BLaER1 (cell line): ENCODE measurements around the gene PDCL2.

Source experiments
- H3K27ac ChIP-seq: shearing (Covaris generic); formaldehyde crosslinking; 2 replicates; pipeline ENCODE4 v1.8.1; 2022
- H3K27me3 ChIP-seq: shearing (Covaris generic); formaldehyde crosslinking; 2 replicates; pipeline ENCODE4 v1.8.1; 2022
- H3K36me3 ChIP-seq: shearing (Covaris generic); formaldehyde crosslinking; 2 replicates; pipeline ENCODE4 v1.8.1; 2022
- H3K4me1 ChIP-seq: shearing (Covaris generic); formaldehyde crosslinking; 2 replicates; pipeline ENCODE4 v1.8.1; 2022
- H3K4me2 ChIP-seq: shearing (Covaris generic); formaldehyde crosslinking; 2 replicates; pipeline ENCODE4 v1.8.1; 2022
- H3K4me3 ChIP-seq: shearing (Covaris generic); formaldehyde crosslinking; 2 replicates; pipeline ENCODE4 v1.8.1; 2022
- H3K9ac ChIP-seq: shearing (Covaris generic); formaldehyde crosslinking; 2 replicates; pipeline ENCODE4 v1.8.1; 2022
- H3K9me3 ChIP-seq: shearing (Covaris generic); formaldehyde crosslinking; 2 replicates; pipeline ENCODE4 v1.8.1; 2022
- H4K20me1 ChIP-seq: shearing (Covaris generic); formaldehyde crosslinking; 2 replicates; pipeline ENCODE4 v1.8.1; 2022
- Cebpa-rat ChIP-seq: shearing (Covaris generic); IDR thresholded peaks from 2 replicates; pipeline ENCODE4 v1.8.1; 2022

Gene PDCL2

DNA sequence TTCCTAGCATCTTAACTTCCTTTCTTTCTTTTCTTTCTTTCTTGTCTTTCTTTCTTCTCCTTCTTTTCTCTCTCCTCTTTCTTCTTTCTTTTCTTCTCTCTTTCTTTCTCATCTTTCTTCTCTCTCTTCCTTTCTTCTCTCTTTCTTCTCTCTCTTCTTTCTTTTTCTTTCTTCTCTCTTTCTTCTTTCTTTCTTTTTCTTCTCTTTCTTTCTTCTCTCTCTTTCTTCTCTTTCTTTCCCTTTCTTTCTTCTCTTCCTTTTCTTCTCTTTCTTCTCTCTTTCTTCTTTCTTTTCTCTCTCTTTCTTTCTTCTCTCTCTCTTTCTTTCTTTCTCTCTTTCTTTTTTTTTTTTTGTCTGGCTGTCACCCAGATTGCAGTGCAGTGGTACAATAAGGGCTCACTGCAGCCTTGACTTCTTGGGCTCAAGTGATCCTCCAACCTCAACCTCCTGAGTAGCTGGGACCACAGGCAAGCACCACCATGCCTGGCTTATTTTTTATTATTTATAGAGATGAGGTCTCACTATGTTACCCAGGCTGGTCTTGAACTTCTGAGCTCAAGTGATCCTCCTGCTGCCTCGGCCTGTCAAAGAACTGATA, 26.6 kb upstream of the PDCL2 start:
- Histone ChIP-seq H3K4me2 (no peak overlapping the region), H3K36me3 (no peaks in the 10 kb centered on the region), H3K9me3 (no peaks in the 10 kb centered on the region; the same call in 1 of the 2 replicates), H3K27me3 (no peaks in the 10 kb centered on the region), H4K20me1 (no peaks in the 10 kb centered on the region), H3K9ac (no peak overlapping the region), H3K27ac (no peak overlapping the region), H3K4me3 (no peak overlapping the region), H3K4me1 (no peaks in the 10 kb centered on the region)
- TF ChIP-seq Cebpa-rat = no peak

DNA sequence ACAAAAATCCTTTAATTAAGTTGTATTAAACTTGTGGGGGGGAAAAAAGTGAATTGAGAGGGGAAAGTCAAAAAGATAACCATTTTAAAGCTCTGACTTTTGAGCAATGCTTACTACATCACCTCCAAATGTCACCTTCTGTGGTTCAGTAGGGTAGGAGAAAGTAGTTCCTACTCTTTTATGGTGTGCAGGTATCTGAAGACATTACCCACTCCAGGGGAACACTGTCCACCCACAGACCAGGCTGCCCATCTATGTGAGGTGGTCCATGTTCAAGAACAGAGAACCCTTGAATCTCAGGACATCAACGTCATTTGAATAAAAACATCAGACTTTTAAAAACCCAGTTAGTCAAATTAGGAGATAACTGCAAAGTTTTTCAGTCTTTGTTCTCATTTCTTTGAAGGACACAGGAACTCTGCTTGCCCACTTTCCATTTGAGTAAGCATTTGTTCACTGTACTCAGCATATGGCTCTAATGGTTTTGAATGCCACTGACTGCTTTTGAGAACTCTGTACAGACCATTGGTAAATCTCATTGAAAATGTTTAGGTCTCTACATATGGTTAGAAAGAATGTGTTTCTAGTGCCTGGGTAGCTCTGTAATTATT, 25.6 kb upstream of the PDCL2 start:
- Histone ChIP-seq H4K20me1 (no peaks in the 10 kb centered on the region), H3K9ac (no peak overlapping the region), H3K36me3 (no peaks in the 10 kb centered on the region), H3K4me1 (no peaks in the 10 kb centered on the region), H3K27me3 (no peaks in the 10 kb centered on the region), H3K4me3 (no peak overlapping the region), H3K9me3 (no peaks in the 10 kb centered on the region; the same call in 1 of the 2 replicates), H3K4me2 (no peak overlapping the region), H3K27ac (no peak overlapping the region)
- TF ChIP-seq Cebpa-rat = no peak

DNA sequence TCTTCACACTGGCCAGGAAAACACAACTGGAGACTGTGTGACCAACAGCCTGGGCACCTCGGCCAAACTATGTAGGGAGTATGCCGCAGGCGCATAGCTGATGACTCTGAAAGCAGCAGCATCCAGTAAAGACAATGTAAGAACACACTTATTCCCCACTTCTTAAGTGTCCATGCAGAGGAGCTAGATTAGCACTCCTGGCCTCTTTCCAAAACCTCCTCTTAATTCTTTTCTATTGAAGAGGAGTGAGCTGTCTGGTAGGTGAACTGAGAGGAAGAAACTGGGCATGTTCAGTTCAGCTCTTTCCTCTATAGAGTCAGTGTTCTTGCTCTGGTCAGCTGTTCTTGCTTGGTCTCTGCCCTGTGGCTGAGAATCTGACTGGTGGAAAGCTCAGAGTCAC, 23.0 kb upstream of the PDCL2 start:
- no peaks in the 10 kb centered on the region for H3K36me3 ChIP-seq
- H3K4me1 ChIP-seq = no peaks in the 10 kb centered on the region
- no peak for TF ChIP-seq Cebpa-rat
- no peak overlapping the region for H3K4me3 ChIP-seq
- no peaks in the 10 kb centered on the region for H4K20me1 ChIP-seq
- no peak overlapping the region for H3K27ac ChIP-seq
- H3K4me2 ChIP-seq = no peak overlapping the region
- no peaks in the 10 kb centered on the region; the same call in 1 of the 2 replicates for H3K9me3 ChIP-seq
- no peak overlapping the region for H3K9ac ChIP-seq
- no peaks in the 10 kb centered on the region for H3K27me3 ChIP-seq

DNA sequence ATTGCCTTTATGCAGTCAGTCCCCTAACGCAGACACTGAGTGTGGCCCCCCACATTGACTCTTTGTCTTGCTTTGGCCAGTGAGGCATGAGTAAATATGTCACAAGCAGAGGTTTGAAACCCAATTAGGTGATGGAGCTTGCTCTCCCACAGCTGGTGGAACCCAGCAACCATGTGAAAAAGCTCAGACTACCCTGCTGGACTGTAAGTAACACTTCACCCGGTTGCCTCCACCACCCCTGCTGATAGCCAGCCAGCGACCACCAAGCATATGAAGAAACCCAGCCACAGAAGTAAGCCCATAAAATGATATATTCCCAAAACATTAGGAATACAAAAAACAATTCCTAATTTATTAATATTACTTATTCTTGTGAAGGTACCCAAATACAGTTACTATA, 21.6 kb upstream of the PDCL2 start:
- Histone ChIP-seq H3K9ac (no peak overlapping the region), H3K9me3 (no peaks in the 10 kb centered on the region), H3K4me1 (no peaks in the 10 kb centered on the region), H3K36me3 (no peaks in the 10 kb centered on the region), H3K27ac (no peak overlapping the region), H3K27me3 (no peaks in the 10 kb centered on the region), H3K4me3 (no peak overlapping the region), H4K20me1 (no peaks in the 10 kb centered on the region), H3K4me2 (no peak overlapping the region)
- TF ChIP-seq Cebpa-rat = no peak

DNA sequence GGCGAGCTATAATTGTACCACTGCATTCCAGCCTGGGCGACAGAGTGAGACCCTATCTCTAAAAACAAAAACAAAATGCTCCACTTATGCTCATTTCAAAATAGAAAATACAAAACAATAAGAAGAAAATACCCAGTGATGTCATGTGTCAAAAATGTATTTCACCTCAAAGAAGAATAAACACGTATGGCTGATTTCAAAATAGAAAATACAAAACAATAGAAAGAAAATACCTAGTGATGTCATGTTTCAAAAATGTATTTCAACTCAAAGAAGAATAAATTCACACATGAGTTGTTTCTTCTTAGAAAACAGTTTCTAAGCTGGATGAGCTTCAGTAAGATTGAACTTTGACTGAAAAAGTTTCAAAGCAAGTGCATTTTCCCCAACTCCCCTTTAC, 20.3 kb upstream of the PDCL2 start:
- H3K4me1 ChIP-seq = no peaks in the 10 kb centered on the region
- no peak overlapping the region for H3K4me2 ChIP-seq
- H3K27me3 ChIP-seq = no peaks in the 10 kb centered on the region
- no peak overlapping the region for H3K27ac ChIP-seq
- H3K4me3 ChIP-seq = no peak overlapping the region
- no peak overlapping the region for H3K9ac ChIP-seq
- H3K36me3 ChIP-seq = no peaks in the 10 kb centered on the region
- no peak for TF ChIP-seq Cebpa-rat
- H4K20me1 ChIP-seq = no peaks in the 10 kb centered on the region
- no peaks in the 10 kb centered on the region for H3K9me3 ChIP-seq

DNA sequence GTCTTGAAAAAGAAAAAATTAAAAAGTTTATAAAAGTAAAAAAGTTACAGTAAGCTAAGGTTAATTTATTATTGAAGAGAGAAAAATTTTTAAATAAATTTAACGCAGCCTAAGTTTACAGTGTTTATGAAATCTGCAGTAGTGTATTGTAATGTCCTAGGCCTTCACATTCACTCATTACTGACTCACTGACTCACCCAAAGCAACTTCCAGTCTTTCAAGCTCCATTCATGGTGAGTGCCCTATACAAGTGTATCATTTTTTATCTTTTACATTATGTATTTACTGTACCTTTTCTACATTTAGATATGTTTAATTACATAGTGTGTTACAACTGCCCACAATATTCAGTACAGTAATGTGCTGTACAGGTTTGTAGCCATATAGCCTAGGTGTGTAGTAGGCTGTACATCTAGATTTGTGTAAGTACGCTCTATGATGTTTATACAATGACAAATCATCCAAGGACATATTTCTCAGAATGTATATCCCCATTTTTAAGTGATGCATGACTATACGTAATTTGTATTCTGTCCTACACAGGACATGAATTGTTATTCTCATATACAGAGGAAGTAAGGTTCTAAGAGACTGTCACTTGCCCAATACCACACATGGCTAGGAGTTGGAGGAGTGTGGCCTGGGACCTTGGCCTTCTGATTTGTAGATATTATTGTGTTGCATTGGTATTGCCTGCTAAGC, 19.5 kb upstream of the PDCL2 start:
- H3K27me3 ChIP-seq = no peaks in the 10 kb centered on the region

DNA sequence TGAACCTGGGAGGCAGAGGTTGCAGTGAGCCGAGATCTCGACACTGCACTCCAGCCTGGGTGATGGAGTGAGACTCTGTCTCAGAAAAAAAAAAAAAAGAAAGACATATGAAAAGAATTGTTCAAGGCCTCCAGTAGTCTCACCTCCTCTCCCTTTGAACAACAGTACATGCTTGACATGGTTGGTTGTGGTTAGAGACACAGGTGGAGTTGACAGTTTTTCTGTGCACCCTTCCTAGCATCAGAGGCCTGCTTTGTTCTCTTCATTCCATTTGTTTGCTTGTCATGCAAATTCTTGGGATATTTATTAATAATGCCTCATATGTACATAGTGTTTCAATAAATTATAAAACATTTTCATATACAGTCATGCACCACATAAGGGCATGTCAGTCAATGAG, 18.3 kb upstream of the PDCL2 start:
- H3K4me2 ChIP-seq = no peak overlapping the region
- no peak overlapping the region for H3K9ac ChIP-seq
- no peak overlapping the region for H3K27ac ChIP-seq
- TF ChIP-seq Cebpa-rat = no peak
- H4K20me1 ChIP-seq = no peaks in the 10 kb centered on the region
- no peaks in the 10 kb centered on the region for H3K36me3 ChIP-seq
- H3K27me3 ChIP-seq = no peaks in the 10 kb centered on the region
- H3K9me3 ChIP-seq = no peaks in the 10 kb centered on the region
- no peaks in the 10 kb centered on the region for H3K4me1 ChIP-seq
- no peak overlapping the region for H3K4me3 ChIP-seq

More for the DNA sequence above, 19.5 kb upstream of the PDCL2 start:
- Histone ChIP-seq H3K9me3 (no peaks in the 10 kb centered on the region), H3K27ac (no peak overlapping the region), H3K4me1 (no peaks in the 10 kb centered on the region), H3K36me3 (no peaks in the 10 kb centered on the region), H3K4me2 (no peak overlapping the region), H3K9ac (no peak overlapping the region), H3K4me3 (no peak overlapping the region), H4K20me1 (no peaks in the 10 kb centered on the region)
- TF ChIP-seq Cebpa-rat = no peak

DNA sequence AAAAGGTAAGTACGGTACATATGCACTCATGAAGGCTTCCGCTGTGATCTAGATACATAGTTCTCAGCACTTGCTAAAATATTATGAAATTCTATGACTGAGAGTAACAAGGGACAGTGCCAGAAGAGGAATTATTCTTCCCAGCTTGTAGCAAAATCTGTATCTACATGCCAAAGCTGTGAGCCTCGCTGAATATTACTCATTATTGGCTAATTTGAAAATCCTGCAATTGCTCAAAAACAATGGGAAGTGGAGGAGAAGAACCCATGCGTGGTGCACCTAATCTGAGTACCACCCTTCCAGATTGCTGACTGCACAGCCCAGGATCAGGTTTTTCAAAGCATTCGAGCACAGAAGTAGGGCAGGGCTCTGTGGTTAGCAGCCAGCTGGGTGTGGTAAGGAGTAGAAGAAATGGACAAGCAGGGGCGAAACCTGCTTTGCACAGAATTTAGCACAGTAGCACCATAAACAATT, 17.4 kb upstream of the PDCL2 start:
- no peak overlapping the region for H3K4me3 ChIP-seq
- no peaks in the 10 kb centered on the region for H3K36me3 ChIP-seq
- no peak overlapping the region for H3K4me2 ChIP-seq
- no peak overlapping the region for H3K27ac ChIP-seq
- H3K4me1 ChIP-seq = no peaks in the 10 kb centered on the region
- H4K20me1 ChIP-seq = no peaks in the 10 kb centered on the region
- TF ChIP-seq Cebpa-rat = no peak
- H3K27me3 ChIP-seq = no peaks in the 10 kb centered on the region
- H3K9ac ChIP-seq = no peak overlapping the region
- no peaks in the 10 kb centered on the region for H3K9me3 ChIP-seq

DNA sequence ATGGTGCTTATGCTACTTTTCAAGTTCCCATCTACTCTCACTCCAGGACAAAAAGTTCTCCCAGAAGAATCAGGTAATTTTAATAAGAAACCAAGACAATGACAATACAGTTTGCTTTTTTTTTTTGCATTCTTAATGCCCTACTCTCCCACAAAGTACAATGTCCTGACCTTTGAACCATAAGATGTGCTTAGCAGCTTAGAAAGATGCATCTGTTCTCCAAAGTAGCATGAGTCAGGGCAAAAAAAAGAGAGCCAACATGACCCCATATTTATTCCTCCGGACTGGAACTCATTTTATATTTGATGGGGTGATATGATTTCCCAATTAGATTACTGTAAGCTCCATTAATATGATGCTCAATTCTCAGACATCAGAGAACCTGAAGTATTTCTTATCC, 16.5 kb upstream of the PDCL2 start:
- Histone ChIP-seq H4K20me1 (no peaks in the 10 kb centered on the region), H3K9me3 (no peaks in the 10 kb centered on the region), H3K4me2 (no peak overlapping the region), H3K4me1 (no peaks in the 10 kb centered on the region), H3K36me3 (no peaks in the 10 kb centered on the region), H3K4me3 (no peak overlapping the region), H3K27me3 (no peaks in the 10 kb centered on the region), H3K27ac (no peak overlapping the region), H3K9ac (no peak overlapping the region)
- TF ChIP-seq Cebpa-rat = no peak

DNA sequence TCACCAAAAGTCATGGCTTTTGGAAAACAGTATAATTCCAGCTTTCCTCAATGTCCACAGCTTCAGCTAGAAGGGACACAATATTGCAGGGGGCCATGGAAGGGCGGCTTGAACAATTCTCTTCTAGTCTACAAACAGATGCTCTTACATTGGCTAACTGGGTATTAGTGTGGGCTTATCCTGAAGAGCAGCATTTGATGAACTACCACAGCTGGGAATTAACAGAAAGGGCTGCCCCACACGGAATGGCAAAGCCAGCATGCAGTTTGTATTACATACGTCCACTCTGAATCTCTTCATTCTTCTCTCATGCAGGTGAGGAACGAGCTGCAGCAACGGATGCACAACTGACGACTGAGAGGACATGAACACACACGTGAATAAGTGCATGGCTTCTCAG, 13.0 kb upstream of the PDCL2 start:
- H3K4me3 ChIP-seq = no peak overlapping the region
- no peak overlapping the region for H3K27ac ChIP-seq
- no peaks in the 10 kb centered on the region for H3K36me3 ChIP-seq
- H3K4me1 ChIP-seq = no peaks in the 10 kb centered on the region
- no peaks in the 10 kb centered on the region for H3K9me3 ChIP-seq
- no peaks in the 10 kb centered on the region for H3K27me3 ChIP-seq
- no peaks in the 10 kb centered on the region for H4K20me1 ChIP-seq
- H3K4me2 ChIP-seq = no peak overlapping the region
- H3K9ac ChIP-seq = no peak overlapping the region
- TF ChIP-seq Cebpa-rat = no peak
